Activated gamma-delta T cell treated with Interleukin-2 at 50 U/mL for 16 hours (primary cell): ENCODE data around the gene LCN1.
"Not testable (repeated sequence)": the region's sequence is repeated elsewhere in the genome, so short reads cannot be mapped to it uniquely, and the experiment has no call there.

Experiments
- DNase-seq: peaks from one replicate; pipeline ENCODE4 v3.0.0-alpha.2; 2020

Gene LCN1

GRCh38 chr9:135524130-135524861 is 3.1 kb downstream of the LCN1 start:
- no peak for DNase-seq

DNA sequence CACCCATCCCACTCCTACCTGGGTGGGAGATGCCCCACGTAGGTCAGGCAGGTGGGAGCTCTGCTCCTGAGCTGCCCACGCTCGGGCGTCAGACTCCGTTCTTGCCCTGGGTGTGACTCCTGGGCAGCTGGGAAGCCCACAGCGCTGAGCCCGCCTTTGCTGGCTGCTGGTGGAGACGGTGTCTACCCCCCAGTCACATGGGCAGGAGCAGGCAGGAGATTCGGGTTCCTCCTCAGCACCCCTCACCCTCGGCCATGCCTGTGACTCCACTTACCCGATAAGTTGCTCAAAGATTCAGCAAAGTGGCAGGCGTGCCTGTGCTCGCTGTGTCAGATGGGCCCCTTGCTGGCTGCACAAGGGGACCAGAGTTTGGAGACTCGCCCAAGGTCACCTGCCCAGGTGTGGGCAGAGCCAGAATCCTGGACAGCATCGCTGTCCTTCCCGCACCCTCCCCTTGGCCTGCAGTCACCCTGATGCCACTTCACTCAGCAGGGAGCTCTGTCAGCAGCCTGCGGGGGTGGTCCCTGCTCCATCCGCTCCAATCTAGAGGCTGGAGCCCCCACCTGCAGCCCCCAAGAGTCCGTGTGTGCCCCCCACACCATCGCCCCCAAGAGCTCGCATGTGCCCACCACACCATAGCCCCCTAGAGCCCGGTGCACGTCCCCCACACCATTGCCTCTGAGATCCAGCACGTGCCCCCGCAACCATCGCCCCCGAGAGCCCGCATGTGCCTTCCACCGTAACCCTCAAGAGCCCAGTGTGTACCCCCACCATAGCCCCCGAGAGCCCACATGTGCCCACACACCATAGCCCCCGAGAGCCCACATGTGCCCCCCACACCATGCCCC is 4.2 kb downstream of the LCN1 start:
- no peak for DNase-seq

GRCh38 chr9:135526089-135526729 is 5.0 kb downstream of the LCN1 start:
- no peak for DNase-seq

DNA sequence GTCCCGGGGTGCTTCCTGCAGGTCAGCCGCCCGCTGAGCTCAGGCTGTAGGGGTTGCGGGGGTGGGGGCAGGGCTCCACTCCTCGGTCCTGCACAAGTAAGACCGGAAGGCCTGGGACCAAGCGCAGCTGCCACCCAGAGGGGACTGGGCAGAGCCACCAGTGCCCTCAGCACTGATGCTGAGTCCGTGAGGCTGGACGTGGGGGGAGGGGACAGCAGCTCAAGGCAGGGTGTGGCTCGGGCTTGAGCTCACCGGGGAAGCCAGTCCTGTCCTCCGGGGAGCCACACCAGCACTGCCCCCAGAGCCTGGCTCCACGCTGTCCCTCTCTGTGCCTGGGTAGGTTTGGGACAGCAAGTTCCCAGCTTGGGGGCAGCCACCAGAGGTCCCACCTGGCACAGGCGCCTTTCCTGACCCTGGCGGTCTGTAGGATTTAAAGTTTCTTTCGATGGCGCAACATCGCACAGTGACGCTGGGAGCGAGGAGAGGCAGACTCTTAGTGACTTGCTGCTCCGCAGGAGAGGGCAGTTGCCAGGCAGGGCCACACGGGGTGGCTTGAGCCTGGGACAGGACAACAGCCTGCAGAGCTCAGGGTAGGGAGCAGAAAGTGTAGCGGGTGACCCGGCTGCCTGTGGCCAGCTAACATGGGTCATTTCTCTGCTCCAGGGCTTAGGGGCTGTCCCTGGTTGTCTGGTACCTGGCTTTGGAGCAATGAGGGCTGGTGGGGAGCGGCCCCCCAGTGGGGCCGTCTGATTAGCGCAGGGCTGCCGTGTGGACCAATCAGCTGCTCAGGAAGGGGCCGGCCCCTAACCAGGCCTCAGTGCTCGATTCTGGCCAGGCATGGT is 5.7 kb downstream of the LCN1 start:
- DNase-seq = no peak

DNA sequence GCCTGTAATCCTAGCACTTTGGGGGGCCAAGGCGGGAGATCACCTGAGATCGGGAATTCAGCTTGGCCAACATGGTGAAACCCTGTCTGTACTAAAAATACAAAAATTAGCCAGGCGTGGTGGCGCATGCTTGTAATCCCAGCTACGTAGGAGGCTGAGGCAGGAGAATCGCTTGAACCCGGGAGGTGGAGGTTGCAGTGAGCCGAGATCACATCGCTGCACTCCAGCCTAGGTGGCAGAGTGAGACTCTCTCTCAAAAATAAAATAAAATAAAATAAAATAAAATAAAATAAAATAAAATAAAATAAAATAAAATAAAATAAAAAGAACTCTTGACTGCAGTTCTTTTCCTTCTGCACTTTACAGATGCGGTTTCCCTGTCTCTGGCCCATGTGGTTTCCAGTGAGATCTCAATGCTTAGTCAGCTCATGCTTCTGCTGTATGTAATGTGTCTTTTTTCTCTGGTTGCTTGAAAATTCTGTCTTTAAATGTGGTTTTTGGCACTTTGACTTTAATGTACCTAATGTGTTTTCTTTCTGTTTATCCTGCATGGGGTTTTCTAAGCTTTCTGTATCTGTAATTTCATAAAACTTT is 7.7 kb downstream of the LCN1 start:
- not testable (repeated sequence) for DNase-seq

DNA sequence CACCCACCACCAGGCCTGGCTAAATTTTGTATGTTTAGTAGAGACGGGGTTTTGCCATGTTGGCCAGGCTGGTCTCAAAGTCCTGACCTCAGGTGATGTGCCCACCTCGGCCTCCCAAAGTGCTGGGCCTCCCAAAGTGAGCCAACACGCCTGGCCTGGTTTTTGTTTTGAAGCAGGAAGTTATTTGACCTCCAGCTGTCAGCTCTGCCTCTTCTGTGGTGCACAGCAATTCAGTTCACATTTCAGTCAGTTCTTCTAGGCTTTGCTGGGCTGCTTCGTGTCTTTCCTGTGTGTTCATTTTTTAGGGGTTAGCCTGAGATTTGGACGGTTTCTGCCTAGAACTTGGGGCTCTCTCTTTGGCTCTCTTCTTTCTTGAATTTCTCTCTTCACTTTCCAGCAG is 8.9 kb downstream of the LCN1 start:
- no peak for DNase-seq

DNA sequence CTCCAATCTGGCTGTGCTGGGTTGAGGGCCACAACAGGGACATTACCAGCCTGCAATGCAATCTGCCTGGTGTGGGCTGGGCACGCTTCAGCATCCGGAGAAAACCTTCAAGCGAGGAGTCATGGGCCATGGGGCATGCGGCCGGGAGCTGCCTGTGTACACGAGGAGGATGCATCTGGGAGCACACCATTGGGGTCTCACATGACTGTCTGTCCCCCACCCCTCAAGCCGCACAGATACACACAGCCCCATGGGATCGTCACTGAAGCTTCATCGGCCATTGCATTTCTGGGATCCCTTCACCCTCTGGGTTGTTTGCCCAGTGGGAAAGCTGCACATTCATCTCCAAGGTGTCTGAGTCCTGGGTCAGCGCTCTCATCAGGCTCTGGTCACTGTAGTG is 9.9 kb downstream of the LCN1 start:
- DNase-seq = no peak

GRCh38 chr9:135533113-135533512 is 11.9 kb downstream of the LCN1 start:
- no peak for DNase-seq

GRCh38 chr9:135533674-135534073 is 12.4 kb downstream of the LCN1 start:
- no peak for DNase-seq

DNA sequence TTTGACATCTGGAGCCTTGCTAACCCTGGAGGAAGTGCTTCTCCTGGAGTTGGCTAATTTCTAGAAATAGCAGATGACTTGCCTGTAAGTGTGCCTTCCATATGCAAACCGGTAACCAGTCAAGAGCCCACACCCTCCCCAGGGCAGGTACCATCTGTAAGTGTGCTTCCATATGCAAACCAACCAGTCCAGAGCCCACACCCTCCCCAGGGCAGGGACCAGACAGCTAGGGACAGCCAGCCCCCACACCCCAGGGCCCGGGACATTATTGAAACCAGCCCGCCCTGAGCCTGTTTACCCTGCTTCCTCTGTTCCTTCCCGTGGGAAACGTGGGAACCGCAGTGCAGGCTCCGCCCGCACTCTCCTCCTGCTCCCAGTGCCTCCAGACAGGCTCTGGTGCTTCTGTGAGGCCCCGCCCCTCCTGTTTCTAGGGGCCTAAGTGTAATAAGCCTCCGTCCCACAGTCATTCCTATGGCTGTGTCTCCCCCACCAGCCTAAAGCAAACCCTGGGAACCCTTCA is 13.0 kb downstream of the LCN1 start:
- DNase-seq = not testable (repeated sequence)

DNA sequence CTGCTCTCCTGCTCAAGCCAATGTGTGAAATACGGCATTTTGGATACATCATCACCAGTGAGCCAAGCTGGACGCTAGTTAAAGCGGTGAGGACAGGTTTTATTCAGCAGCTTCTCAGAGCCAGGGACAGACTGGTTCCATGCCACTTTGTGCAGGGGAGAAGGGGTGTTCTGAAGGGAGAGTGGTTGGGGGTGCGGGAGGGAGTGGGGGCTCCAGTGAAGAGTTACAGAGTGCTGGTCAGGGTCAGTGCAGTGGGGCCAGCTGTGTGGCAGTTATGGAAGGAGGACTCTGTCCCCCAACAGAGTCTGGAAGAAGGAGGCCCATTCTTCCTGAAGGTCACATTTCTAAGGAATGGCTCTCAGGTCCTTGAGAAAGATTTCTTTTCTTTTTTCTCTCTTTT is 13.6 kb downstream of the LCN1 start:
- not testable (repeated sequence) for DNase-seq

DNA sequence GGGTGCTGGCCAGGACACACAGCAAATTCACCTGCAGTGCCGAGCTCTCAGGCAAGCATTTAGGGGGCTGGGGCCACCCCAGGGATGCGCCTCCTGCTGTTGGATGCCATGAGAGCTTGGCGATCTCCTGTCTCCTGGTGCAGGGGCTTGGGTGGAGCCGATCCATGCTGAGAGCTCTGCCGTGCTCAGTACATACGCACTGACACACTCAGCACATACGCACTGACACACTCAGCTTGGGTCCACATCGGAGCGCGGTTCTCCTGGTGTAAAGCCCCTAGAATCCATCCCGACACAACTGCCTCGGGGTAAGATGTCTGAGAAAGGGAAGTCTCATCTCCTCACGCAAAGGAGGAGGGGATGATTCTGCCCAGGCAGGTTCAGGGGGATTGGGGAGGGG is 14.4 kb downstream of the LCN1 start:
- DNase-seq = not testable (repeated sequence)

DNA sequence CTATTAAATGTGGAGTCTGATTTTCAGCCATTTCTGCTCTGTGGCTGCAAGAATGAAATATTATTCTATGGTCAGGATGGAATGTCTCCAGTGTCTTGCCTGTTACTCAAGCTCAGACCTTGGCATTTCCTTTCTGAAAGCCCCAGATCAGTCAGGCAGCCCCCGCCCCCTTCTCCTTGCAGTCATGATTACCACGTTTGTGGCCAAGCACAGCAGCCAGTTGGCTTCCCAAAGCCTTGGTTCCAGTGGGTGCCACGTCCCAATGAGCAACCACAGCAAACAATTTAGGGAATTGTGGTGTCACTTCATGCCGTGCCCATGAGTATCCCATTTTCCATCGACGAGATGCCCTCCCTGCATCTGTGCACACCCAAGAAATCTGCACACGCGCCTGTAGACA is 15.0 kb downstream of the LCN1 start:
- no peak for DNase-seq

DNA sequence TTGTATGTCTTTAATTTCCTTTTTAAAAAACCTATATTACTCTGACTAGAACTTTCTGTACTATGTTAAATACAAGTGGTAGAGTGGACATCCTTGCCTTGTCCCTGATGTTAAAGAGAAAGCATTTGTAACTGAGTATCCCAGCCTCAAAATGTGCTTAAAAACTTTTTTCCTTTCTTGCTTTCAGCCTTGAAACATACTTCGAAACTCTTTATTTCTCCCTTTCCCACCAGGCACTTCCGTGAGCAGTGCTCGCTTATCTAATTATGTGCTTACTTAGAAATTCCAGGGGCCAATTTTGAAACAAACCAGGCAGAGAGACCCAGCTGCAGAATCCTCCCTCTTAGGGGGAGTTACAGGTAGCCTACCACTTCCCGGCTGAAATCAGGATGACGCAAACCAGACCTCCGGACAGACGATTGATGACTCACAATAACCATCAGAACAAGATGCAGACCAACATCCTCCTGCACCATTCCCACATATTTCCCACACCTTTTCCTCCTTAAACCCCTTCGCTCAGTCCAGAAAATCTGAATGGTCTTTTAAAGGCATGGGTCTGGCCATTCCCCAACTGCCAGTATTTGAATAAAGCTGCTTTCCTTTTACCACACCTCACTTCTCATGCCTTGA is 22.1 kb downstream of the LCN1 start:
- DNase-seq = not testable (repeated sequence)

GRCh38 chr9:135544981-135545635 is 23.9 kb downstream of the LCN1 start:
- DNase-seq = no peak

DNA sequence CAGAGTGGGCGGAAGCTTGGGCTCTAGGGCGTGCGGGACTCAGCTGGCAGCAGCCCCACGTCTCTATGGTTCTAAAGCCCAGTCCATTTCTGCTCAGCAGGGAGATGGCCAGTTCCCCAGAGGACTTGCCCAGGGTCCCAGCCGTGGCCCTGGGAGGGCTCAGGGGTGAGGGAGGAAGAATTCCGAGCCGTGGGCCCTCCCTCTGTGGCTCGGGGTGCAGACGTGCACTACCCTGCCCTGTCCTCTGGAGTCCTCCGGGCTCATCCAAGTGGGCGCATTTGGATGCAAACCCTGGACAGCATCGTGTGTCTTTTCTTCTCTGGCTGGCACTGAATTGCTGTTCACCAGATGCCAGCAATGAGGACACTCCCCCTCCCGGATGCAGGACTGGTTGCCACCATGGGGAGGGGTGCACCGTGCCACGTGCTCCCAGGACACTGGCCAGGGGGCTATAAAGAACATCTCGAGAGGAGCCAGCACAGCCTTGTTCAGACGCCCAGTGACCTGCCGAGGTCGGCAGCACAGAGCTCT is 24.5 kb downstream of the LCN1 start, which contains the start of gene OBP2A:
OBP2A (plus strand) TSS at position 481 of the 531 bp plus-strand sequence. CDS start 55 bp downstream, outside the sequence.
- DNase-seq = not testable (repeated sequence)

DNA sequence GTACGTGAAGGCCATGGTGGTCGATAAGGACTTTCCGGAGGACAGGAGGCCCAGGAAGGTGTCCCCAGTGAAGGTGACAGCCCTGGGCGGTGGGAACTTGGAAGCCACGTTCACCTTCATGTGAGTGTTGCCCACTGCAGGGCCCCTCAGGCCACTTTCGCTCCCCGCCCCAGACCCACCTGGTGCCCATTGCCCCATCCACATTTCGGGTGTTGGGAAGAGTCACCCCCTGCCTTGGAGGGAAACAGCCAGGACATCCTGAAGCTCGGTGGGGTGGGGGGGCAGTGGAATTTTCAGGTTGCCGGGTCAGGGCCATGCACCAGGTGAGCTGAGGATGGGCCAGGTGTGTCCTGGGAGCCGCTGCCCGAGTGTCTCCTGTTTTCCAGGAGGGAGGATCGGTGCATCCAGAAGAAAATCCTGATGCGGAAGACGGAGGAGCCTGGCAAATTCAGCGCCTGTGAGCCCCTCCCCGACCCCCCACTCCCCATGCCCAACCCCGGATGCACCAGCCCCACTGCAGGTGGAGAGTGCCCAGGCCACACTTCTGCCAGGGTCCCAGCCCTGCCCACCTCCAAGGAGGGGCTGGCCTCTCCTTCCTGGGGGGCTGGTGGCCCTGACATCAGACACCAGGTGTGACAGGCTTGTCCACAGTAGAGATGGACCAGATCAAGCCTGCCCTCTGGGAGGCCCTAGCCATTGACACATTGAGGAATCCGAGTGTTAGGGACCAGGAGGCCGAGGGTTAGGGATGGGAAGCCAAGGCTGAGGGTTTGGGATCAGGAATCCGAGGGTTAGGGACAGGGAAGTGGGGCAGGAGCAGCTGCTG is 25.8 kb downstream of the LCN1 start:
- not testable (repeated sequence) for DNase-seq

DNA sequence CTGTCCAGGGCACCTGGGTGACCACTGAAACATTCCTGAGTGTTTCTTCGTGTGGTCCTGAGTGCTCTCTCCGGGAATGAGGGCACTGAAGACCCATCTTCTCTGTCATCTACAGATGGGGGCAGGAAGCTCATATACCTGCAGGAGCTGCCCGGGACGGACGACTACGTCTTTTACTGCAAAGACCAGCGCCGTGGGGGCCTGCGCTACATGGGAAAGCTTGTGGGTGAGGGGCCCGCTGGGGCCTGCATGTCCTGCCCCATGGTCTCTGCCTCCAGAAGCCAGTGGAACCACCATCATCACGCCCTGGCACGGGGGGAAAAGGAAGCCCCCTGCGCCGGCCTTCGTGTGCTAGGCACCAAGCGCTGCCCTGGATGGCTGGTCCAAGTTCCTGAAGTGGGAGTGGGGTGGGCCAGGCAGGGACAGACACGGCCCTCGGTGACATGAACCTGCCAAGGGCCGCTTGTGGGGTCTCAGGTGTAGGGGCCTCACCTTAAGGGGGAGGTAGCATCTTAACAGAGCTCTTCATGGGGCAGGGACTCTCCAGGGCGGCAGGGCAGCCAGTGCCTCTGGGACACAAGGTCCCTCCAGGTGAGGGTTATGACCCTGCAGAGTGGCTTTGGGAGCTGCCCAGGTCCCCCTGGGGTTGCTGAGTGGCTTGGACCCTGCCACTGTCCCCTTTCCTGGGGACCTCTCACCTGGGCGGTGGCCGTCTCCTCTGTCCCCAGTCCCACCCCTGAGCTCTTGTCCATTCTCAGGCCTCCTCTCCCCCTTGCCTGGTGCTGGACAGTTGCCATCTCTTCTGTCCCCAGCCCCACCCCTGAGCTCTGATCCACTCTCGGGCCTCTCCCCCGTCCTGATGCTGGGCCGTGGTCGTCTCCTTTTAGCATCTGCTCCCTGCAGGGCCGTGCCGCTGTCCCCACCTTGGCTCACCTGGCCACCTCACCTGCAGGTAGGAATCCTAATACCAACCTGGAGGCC is 26.8 kb downstream of the LCN1 start:
- DNase-seq = no peak
